GM19239 (cell line): ENCODE results near the gene UBA6.

Source experiments
- DNase-seq: peaks from one replicate; pipeline ENCODE4 v3.0.0; 2011; ENCODE audit warnings: low spot score; ENCODE audit not compliant: insufficient read length
- FAIRE-seq: peaks from 2 replicates; lab custom pipeline; 2011; peaks lifted over from hg19 to GRCh38; lab: Jason Lieb, UNC

Gene UBA6

DNA sequence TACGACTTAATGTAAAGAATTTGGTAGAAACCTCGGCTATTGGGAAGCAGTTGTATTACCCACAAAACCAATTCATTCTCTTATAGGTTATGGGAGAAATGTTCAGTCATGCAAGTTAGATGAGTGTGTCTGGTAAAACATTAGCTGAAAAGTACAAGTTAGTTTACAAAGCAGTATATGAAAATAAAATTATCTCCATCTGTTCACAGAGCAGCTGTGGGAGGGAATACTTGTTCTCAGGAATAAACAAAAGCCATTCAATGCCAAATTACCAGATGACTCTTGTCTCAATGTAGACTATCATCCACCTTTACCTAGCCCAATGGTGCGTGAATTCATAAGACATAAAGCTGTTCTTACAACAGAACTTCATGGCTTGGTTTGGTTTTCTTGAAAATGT, 113.8 kb downstream of the UBA6 start:
- FAIRE-seq (no peak), DNase-seq (no peak)

- FAIRE-seq (no peak), DNase-seq (no peak)
Measured at GRCh38 chr4:67584496-67584895, 116.5 kb downstream of the UBA6 start.

- DNase-seq, result no peak
- peak; percentile 11 for FAIRE-seq
Measured at GRCh38 chr4:67581913-67582312, 119.0 kb downstream of the UBA6 start.

GRCh38 chr4:67581208-67581857, 119.6 kb downstream of the UBA6 start:
- no peak for FAIRE-seq
- DNase-seq, result no peak

GRCh38 chr4:67580577-67580976, 120.4 kb downstream of the UBA6 start:
- no peak for FAIRE-seq

DNA sequence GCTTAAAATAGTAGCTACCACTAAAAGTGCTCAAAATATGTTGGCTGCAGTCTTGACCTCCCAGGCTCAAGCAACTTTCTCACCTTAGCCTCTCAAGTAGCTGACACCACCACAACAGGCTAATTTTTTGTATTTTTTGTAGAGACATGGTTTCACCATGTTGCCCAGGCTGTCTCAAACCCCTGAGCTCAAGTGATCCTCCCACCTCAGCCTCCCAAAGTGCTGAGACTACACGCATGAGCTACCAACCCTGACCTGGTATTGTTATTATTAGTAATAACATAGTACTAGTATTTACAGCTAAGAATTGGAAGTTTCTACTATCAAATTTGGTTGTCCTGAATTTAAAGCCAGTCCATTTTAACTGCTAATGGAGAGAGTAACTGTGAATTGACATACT, 124.4 kb downstream of the UBA6 start:
- FAIRE-seq, result no peak

More at GRCh38 chr4:67580577-67580976, 120.4 kb downstream of the UBA6 start:
- DNase-seq, result no peak

GRCh38 chr4:67576059-67576466, 124.9 kb downstream of the UBA6 start:
- FAIRE-seq (no peak), DNase-seq (no peak)

More for the DNA sequence above, 124.4 kb downstream of the UBA6 start:
- DNase-seq, result no peak

GRCh38 chr4:67575232-67576058, 125.5 kb downstream of the UBA6 start:
- FAIRE-seq (peak; percentile 100), DNase-seq (peak; percentile 31)

DNA sequence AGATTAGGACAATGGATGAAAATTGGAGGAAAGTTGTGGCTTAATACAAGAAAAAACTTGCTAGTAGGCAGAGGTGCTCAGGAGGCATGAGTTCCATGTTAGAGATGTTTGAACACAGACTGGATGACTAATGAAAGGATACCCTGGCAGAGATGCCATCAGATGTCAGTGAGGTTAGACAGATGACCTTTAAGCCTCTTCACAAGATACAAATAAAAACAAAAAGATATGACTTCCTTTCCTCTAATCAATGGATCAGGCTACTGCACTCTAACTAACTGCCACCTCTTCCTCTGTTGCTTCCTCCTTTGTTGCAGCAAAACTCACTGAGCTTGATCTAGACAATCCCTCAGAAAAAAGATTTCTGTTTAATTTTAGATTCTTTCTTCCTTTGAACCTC, 127.8 kb downstream of the UBA6 start:
- peak; percentile 74 for FAIRE-seq

DNA sequence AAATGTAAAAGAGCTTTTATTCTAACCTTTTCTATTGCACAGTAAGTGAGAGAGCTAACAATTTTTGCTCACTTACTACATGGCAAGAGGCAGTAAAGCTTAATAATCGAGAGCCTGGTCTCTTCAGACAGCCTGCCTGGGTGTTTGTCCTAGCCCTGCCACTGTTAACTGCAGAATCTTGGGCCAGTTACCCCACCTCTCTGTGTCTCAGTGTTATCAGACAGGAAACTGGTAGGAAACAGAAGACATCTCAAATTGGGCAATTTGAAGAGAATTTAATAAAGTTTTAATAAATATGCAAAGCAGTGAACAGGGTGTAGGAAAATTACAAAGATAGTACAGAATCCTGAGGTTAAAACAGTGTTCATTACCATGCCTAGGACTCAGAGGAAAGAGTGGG, 129.0 kb downstream of the UBA6 start:
- FAIRE-seq, result no peak
- no peak for DNase-seq

More for the DNA sequence above, 127.8 kb downstream of the UBA6 start:
- DNase-seq, result no peak

GRCh38 chr4:67570537-67570936, 130.4 kb downstream of the UBA6 start:
- DNase-seq, result no peak
- no peak for FAIRE-seq

DNA sequence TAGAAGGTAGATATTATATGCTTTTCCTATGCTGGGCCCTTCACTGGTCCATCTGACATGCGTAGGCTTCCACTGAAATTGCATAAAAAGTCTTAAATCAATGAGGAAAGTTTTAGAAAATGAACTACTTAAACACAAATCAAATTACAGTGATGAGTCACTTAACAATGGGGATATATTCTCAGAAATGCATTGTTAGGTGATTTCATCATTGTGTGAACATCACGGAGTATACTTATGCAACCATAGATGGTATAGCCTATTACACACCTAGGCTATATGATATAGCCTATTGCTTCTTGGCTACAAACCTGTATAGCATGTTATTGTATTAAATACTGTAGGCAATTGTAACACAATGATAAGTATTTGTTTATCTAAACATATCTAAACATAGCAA, 132.1 kb downstream of the UBA6 start:
- FAIRE-seq (peak; percentile 59), DNase-seq (no peak)

GRCh38 chr4:67566335-67566734, 134.6 kb downstream of the UBA6 start:
- FAIRE-seq (no peak), DNase-seq (no peak)

DNA sequence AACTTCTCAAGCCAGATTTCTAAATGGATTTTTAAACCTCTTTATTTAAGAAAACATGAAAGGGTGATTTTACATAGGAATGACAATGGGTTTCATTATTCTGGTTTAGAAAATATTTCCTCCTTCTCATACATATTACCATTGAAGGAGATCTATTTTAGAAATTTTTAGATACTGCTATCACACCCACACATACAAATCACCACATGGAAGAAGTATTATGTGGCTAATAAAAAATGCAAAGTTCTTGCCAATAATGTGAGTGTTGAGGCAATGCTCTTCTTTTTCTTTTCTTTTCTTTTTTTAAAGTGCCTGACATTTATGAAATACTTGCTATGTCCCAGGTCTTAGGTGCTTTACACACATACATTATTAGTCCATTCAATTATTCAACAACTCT, 135.7 kb downstream of the UBA6 start:
- DNase-seq, result no peak
- FAIRE-seq, result no peak
